Epithelial cell of esophagus (primary cell): ENCODE measurements around the gene LINC00632.

Experiments used
- DNase-seq: peaks from one replicate; pipeline ENCODE4 v3.0.0; 2010; ENCODE audit warnings: low read depth
- H3K4me3 ChIP-seq: 2 replicates; pipeline ENCODE4 v1.5.1; 2011; ENCODE audit warnings: mild to moderate bottlenecking, low read length, control low read depth
- CTCF ChIP-seq: IDR thresholded peaks from 2 replicates; pipeline ENCODE4 v1.5.1; 2011; ENCODE audit warnings: low read depth, mild to moderate bottlenecking, low read length, control low read depth, inconsistent platforms; ENCODE audit not compliant: insufficient read depth; ENCODE audit errors: missing control alignments

Gene LINC00632

GRCh38 chrX:140764401-140764919, 54.9 kb downstream of the LINC00632 start:
- DNase-seq, result peak; percentile 9
- peak overlapping the region; percentile 22 for H3K4me3 ChIP-seq
- TF ChIP-seq CTCF, result no peak

GRCh38 chrX:140765043-140765784, 55.7 kb downstream of the LINC00632 start:
- H3K4me3 ChIP-seq, result no peak overlapping the region
- no peak for DNase-seq
- TF ChIP-seq CTCF, result no peak

GRCh38 chrX:140766024-140766611, 56.6 kb downstream of the LINC00632 start:
- DNase-seq, result peak; percentile 48
- no peak overlapping the region for H3K4me3 ChIP-seq
- peak; percentile 67 for TF ChIP-seq CTCF

GRCh38 chrX:140767646-140768045, 58.1 kb downstream of the LINC00632 start:
- DNase-seq, result no peak
- no peak overlapping the region for H3K4me3 ChIP-seq
- TF ChIP-seq CTCF, result no peak

GRCh38 chrX:140775211-140775610, 65.7 kb downstream of the LINC00632 start:
- no peak for DNase-seq
- no peak overlapping the region for H3K4me3 ChIP-seq
- TF ChIP-seq CTCF, result no peak

GRCh38 chrX:140776320-140776719, 66.8 kb downstream of the LINC00632 start:
- no peak overlapping the region for H3K4me3 ChIP-seq
- DNase-seq, result no peak
- no peak for TF ChIP-seq CTCF

- DNase-seq, result no peak
- no peak overlapping the region for H3K4me3 ChIP-seq
- TF ChIP-seq CTCF, result no peak
Observed at GRCh38 chrX:140794642-140795041, 85.1 kb downstream of the LINC00632 start.
